Activated gamma-delta T cell treated with anti-CD3 and anti-CD28 coated beads, Interleukin-2, amount 50 U/mL, for 16 hours (primary cell): Measurements from ENCODE around the gene HSP90AB1.

Experiments
- DNase-seq: peaks from one replicate; pipeline ENCODE4 v3.0.0-alpha.2; 2020; ENCODE audit warnings: low read depth

HSP90AB1 gene

DNA sequence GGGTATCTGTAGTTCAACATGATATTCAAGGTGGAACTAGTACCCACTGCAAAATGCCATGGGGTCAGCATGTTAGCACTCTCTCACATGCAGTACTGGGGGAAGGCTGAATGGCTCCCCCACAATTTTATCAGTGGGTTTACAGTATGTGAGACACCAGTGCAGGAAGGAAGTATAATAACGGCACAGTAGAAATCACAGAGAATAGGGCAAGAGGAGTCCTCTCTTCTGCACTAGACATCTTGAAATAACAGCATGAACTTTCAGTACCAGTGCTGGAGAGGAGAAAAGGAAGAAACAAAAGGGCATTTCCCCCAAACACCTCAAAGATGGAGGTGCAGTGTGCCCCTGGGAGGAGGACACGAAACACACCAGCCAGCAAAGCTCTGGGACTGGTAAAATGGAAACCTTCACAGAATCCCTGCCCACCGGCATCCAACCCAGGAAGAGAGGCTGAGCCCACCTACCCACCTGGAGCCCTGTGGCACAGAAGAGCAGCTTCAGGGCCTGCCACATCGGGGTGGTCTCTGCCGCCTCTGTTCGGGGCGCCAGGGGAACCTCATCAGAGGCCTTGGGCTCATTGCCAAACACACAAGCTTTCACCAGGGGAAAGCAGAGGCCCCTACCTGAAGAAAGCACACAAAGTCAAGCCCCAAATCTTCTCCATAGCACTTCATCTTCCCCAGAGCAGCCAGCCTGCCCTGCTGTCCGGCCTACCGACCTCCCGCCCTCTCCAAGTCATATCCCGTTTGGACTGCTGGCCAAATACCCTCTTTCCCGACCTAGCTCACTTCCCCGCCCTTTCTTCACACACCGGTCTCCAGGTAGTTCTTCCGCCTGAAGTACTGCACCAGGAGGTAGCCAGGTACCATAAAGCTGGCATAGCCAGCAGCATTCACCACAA is 9.2 kb downstream of the HSP90AB1 start:
- no peak for DNase-seq

DNA sequence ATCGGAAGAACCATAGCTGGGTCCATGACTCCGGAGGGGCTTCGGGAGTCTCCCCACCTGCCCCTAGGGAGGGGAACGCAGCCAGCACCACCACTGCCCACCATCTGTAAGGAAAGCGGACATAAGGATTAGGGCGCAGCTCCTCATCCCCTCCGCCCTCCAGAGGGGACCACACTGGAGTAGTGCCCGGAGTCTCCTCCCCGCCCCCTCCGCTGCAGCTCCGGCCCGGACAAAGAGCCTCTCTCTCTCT is 9.8 kb downstream of the HSP90AB1 start:
- no peak for DNase-seq

DNA sequence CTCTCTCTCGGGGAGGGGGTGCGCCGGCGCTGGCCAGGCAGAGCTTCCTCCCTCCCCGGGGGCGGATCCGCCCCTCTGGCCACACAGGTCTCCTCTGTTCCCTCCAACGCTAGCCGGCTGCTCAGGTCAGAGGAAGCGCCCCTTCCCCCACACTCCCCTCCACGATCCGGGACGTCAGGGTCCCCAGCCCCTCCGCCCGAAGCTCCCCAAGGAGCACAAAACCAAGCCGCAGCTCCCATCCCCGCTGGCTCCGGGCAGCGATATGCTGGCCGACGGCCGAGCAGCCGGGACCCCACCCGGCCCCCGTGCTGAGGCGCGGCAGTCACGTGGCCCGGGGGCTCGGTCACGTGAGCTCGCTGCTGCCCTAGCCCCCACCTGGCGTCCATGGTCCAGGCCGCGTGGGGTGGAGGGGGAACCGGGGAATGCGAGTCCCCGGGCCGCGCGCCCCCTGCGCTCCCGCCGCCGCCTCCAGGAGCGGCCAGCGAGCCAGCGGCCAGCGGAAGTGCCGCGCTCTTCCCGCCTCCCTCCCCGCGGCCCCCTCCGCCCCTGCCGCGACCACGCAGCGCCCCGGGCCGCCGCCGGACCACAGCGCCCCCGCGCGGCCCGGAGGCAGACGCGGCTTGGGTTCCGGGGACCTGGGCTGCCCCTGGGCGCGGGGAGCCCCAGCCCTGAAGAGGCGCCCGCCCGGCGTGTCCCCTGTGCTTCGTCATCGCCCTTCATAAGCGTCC is 10.3 kb downstream of the HSP90AB1 start, which contains the start of gene SLC35B2:
TSS of gene SLC35B2 (minus strand) at position 504 of the 728 bp plus-strand sequence. CDS start at position 386, 118 bp downstream.
- DNase-seq, result no peak

DNA sequence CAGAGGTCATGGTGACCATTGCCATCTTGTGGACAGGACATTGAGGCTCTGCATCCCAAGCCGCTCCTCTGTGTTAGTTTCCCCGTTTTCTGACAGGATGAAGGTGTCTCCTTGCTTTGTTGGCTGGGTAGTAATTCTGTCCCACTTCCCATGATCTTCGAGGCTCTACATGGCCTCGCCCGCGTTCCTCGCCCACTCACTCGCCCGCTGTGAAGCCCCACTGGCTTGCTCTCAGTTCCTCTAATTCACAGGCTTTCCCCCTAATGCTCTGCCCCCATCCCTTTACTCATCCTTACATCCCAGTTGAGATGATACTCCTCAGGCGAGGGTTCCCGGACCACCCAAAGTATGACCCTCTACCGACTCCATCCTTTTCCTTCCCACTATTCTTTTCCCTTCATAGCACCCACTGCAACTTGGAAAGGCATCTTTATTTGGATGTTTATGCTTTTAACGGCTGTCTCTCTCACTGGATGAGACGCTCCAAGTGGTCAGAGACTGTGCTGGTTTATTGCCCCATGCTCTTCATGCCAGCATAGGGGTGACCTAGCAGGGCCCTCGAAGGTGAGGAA is 10.9 kb downstream of the HSP90AB1 start:
- DNase-seq, result no peak

DNA sequence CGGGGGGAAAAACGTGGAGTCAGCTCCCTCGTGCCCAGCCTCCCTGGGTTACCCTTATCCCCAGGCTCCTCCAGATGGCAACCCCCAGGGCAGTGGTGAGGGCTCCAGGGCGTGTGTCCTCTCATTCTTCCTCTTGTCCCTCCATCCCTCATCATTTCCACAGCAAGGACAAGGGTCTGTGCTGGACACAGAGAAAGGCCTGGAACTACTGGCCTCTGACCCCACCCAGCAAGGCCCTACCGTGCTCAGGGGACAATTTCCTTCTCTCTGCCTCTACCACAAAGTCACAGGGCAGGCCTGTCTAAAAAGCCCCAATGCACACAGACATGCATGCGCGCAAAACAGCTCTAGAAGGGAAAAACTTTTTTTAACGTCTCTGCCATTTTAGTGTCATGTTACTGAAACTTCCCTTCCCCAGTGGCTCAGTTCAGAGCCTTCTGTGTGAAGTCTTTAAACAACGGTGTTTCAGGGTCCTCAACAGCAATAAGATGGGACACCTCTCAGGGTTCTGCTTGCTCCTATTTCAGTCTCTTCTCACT is 11.5 kb downstream of the HSP90AB1 start:
- no peak for DNase-seq

DNA sequence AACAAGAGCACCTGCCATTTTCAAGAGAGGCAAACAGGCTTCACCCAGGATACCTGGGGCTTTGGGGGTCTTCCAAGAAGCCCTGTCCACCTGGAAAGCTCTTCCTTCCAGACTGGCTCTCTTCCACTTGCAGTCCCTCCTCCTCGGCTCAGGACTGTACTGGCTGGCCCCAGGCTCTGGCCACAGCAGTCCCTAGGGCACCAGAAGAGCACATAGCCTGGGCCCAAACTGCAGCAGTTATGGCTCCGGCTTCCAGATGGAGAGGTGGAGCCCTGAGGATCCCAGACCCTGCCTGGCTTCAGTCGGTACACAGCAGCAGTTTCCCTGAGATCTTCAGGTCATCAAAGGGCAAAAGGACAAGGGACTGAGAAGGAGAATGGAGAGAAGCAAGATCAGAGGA is 12.0 kb downstream of the HSP90AB1 start:
- no peak for DNase-seq

DNA sequence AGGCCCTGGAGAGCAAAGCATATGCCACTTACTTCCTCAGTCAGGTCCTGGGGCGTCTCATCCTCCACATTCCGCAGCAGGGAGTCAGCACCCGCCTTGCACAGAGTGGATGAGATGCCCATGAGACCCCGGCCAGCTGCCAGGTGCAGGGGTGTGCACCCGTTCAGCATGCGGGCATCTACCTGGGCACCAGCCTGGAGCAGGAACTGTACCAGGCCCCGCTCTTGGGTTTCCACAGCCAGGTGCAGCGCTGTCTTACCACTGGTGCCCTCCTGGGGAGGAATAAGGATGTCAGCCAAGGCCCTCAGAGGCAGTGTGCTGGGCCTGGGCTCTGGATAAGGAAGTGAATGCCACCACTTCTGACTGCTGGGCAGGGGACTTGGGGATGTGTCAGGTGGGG is 13.1 kb downstream of the HSP90AB1 start:
- no peak for DNase-seq

DNA sequence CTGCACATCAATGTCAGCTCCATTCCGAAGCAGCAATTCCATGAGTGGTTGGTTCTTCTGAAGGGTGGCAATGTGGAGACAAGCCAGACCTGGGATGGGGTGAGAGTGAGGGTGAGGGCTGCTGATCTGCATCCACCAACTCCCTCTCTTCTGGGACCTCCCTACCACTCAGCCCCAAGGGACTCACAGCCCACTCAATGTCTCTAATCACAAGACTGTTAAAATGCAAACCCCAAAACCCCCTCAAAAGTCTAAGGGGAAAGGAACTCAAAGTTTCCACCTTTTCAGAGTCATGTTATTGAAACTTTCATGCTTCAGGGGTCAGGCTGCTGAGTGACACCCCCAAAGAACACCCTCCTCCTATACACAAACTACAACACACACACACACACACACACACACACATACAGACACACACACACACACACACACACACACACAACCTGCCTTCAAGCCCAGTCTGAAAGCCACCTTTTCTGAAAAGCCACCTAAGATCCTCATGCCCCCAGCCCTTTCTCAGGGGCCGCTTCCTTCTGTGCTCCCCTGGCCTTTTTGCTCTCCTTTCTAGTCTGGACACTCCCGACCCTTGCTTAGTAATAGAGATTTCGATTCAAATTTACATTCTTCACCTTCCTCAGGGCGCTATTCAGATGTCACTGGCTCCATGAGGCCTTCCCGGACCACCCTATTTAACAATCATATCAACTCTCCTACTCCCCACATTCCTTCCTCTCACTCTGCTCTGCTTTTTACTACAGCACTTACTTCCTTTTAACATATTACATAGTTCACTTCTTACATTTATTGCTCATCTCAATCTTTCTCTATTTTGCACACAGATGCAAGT is 13.8 kb downstream of the HSP90AB1 start:
- no peak for DNase-seq

DNA sequence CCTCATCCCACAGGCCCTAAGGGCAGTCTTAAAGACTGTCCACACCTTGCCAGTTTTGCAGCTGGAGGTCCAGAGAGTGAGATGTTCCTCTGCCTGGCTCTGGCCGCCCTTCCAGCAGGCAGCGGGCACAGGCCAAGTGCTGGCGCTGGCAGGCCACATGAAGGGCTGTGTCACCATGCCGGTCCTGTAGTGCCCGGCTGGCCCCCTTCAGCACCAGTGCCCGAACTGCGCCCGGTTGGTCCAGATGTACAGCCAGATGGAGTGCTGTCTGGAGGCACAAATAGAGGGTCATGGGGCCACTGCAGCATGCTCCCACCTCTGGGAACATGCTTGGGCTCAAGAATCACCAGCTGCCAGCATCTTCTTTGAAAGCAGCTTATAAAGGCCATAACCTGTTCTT is 14.7 kb downstream of the HSP90AB1 start:
- DNase-seq, result no peak

DNA sequence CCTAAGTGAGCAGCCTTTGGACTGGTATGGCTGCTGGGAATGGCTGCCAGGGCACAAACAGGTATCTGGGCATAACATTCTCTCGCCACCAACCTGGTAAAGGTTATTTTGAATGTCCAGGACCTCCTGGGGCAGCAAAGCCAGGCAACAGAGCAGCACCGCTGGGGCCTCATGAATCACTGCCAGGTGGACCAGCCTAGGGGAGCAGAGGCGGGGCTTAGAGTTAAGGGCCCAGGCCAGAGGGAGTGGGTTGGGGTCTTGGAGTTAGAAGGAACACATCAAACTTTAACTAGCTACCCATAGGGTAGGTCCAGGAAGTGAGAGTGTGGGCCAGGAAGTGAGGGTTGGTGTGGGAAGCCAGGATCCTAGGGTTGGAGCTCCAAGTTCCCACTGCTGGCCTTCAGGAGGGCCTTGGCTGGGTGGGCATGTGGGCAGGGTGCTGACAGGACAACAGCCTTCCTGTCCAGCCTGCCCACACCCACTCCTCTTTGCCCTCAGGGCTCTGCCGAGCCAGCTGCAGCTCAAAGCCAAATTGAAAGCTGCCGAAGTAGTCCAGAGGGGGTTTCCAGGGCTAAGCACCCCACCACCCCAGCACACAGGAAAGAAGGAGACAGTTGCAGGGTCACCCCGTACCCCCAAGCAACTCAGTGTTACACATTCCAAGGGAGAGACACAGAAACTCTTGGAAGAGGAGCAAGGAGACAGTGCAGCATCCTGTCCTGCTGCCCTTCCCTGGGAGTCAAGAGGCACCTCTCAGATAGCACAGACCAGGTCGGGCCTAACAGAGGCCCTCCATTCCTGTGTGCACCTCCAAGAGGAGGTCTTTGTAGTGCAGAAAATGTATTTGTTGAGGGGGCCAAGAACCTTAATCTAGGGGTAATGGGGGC is 15.8 kb downstream of the HSP90AB1 start:
- DNase-seq, result no peak

DNA sequence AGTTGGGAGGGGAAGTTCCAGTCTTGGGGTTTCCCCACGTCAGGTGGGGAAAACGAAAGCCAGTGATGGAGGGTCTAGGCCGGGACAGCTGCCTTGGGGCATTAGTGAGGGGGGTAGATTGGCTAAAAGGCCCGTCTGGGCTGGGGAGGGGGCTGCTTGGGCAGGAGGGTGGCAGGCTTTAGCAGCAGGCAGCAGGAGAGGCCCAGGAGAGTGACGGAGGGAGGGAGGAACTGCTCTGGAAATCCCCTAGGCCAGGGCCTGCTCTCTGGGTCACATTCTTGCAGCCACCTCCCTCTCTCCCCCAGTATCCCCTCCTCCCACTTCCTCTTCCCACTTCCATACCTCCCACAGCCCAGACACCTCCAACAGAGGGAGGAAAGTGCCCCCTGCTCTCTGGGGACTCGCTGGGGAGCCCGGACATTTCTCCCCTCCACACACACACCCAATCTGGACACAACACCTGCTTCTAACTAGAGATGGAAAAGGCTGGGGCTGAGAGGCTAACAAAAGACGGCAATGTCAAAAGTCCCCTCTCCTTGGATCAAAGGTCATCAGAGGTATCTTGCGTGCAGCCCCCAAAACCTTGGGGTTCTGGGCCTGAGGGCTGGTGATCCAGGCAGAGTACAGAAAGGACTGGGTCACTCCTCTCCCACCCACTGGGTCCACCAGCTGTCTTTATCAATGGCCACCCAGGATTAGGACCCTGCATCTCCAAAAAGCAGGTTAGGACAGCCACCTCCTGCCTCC is 16.6 kb downstream of the HSP90AB1 start:
- no peak for DNase-seq

DNA sequence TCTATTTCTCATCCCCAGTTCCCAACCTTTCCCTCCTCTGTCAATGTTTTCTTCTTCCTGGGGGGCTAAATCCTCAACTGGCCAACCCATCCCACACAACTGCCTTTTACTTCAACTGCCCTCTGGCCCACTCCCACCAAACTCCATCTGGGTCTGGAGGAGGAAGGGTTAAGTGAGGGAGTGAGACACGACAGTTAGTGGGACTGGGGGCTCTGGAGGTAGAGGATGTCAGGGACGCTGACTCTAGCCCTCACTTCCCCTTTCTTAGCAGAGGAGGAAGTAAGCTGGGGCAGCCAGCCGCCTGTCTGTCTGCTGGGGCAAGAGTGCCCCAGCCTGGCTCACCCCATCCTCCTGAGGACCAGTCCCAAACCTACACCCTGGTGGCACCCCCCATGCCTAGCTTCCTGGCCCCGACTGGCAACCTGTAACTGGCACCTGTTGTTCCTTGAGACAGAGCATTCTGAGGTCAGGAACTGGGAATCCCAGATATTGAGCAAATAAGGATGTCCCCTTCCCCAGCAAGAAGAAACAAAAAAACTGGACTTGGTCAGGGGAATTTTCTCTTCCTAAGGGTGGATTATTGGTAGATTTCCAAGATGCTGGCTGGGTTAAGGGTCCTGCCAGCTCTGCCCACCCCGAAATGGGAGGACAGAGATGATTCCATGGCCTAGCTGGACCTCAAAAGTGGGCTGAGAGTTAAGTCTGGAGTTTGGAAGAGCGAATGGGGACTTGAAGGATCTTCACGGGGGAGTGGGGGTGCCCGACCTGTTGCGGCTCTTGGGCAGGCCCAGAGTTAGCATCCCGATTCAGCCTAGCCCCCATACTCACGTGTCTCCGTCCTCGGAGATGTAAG is 17.5 kb downstream of the HSP90AB1 start:
- DNase-seq, result no peak

DNA sequence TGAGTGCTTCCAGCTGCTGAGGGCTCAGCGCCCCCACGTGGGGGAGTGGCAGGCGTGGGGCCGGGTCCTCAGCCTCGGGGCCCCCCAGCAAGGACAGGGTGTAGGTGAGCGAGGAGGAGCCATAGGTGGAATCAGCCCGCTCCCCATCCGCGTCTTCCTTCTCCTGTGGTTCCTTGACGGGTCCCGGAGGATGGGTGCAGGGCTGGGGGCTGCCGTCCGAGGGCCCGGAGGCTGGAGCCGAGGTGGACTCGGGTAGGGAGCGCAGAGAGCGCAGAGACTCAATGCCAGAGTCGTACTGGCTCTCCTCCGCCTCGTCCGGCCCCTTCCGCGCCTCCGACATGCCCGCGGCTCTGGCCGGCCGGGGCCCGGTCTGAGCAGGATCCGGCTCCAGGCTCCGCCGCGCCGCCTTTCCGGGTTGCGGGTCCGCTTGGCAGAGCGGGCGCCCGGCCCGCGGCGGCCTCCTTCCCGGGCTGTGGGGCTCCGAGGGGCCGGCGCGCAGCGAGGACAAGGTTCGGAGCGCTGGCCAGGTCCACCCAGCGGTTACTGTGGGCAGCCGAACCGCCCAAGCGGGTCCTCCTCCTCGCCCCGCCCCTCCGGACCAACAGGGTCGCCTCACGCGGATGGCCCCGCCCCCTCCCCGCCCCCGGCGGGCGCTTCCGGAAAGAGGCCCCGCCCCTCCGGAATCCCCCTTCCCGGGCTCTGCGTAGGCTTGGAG is 18.3 kb downstream of the HSP90AB1 start, which contains the start of gene NFKBIE:
TSS of gene NFKBIE (minus strand) at position 545 of the 715 bp plus-strand sequence. CDS start at position 340, 205 bp downstream.
- DNase-seq, result peak; percentile 95

DNA sequence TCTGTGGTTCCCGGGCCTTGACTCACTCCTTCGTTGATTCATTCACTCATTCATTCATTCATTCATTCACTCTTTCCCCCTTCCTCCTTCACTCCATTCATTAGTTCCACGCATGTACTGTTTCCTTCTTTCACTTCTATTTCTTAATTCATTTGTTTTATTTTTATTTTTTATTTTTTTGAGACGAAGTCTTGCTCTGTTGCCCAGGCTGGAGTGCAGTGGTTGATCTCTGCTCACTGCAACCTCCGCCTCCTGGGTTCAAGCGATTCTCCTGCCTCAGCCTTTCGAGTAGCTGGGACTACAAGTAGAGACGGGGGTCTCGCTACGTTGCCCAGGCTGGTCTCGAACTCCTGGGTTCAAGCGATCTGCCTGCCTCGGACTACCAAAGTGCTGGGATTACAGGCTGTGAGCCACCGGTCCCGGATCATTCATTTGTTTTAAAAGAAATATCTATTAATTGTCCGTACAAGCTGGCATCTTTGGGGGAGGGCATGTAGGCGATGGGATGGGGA is 18.9 kb downstream of the HSP90AB1 start:
- no peak for DNase-seq

DNA sequence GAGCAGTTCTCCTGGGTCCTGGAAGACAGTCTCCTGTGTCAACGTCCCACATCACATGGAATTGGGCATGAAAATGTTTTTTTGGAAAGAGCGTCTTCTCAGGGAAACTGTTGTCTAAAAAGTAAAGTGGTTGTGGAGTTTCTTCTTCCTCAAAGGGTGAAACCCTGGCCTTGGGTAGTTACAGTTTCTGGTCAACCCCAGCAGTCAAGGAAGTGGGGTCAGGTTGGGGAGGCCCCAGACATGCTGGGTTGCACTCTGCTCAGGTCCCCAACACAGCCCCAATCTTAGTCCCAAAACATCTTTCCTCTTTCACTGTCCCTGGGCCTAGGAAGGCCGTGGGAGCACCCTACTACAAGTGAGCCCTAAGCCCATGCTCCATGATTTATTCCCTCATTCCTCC is 19.4 kb downstream of the HSP90AB1 start:
- DNase-seq, result no peak

DNA sequence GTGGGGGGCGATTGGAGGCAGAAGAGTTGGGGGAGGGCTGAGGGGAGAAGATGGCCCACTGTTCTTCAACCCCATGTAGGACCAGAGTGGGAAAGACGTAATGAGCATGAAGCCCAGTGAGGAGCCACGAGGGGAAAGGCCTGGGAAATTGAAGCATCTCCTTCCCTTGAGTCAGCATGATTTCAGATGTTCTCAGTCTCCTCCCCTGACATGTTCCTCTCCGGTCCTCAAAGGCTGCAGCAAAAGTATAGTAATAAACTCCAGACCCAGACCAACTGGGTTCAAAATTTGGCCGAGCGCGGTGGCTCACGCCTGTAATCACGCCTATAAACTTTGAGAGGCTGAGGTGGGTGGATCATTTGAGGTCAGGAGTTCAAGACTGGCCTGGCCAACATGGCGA is 20.4 kb downstream of the HSP90AB1 start:
- DNase-seq, result no peak

DNA sequence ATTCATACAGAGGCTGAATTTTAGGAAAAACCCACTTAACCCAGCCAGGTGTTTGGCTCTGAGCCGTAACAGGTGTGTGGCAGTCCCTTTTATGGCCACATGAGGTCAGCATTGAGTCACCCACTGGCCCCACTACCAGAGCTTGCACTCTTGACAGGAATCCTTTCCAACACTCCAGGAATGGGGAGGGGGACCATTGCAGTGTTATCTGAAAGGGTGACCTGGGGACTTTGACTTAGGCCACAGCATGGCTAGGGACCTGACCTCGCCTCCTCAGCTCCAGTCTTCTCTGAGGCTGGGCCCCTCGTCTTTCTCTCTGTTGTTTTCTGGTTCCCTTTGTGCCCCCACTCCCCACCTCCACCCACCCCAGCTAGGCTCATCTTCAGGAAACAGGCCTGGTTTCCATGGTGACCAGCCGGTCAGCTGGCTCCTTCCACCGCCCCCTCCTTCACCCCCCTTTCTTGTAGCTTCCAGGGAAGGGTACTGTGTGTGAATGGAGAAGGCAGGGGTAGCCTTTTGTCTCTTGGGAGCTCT is 21.3 kb downstream of the HSP90AB1 start:
- DNase-seq, result no peak
